Activated CD4-positive, alpha-beta T cell treated with anti-CD3 and anti-CD28 coated beads for 36 hours (primary cell): ENCODE results near the gene KCNAB1. TPM values are rescaled to one million over a fixed set of nuclear protein-coding genes. Genes with fewer than 3 reads are reported as not detected.

Experiments used
- ATAC-seq: fragments of 200-7000 bp; cut with Tn5 transposase; one replicate; pipeline ENCODE4 v1.10.0; 2021; ENCODE audit warnings: mild to moderate bottlenecking, moderate library complexity
- CTCF ChIA-PET: fragments of 350-600 bp; sonication (Branson Sonifier 250); formaldehyde crosslinking; loops from one replicate; lab custom pipeline; 2021; ENCODE audit warnings: antibody characterized with exemption; lab: Charles Lee
- POLR2A ChIA-PET: fragments of 350-600 bp; sonication (Branson Sonifier 250); formaldehyde crosslinking; loops from one replicate; lab custom pipeline; 2021; ENCODE audit warnings: antibody characterized with exemption, inconsistent platforms; lab: Charles Lee
- DNase-seq: peaks from one replicate; pipeline ENCODE4 v3.0.0-alpha.2; 2020
- H3K27ac Mint-ChIP-seq: one replicate; pipeline ENCODE4 v1.8.0; 2021; ENCODE audit warnings: mixed read lengths
- H3K27me3 Mint-ChIP-seq: one replicate; pipeline ENCODE4 v1.8.0; 2021; ENCODE audit warnings: mixed read lengths
- H3K36me3 Mint-ChIP-seq: one replicate; pipeline ENCODE4 v1.8.0; 2021; ENCODE audit warnings: low read depth, mixed read lengths
- H3K4me1 Mint-ChIP-seq: one replicate; pipeline ENCODE4 v1.8.0; 2021; ENCODE audit warnings: mixed read lengths
- H3K4me3 Mint-ChIP-seq: one replicate; pipeline ENCODE4 v1.8.0; 2021; ENCODE audit warnings: mild to moderate bottlenecking, moderate library complexity, mixed read lengths
- H3K9me3 Mint-ChIP-seq: one replicate; pipeline ENCODE4 v1.8.0; 2021; ENCODE audit warnings: low read depth, mixed read lengths
- intact Hi-C, 2 experiments: fragments of 100-400 bp; cut with DNase I in 1 of 2; cut with micrococcal nuclease in 1 of 2; formaldehyde crosslinking; loops; one replicate each; pipeline versions ENCODE4 v1.14.2 to v1.15.1; 2022 to 2024; cut with DNase I, micrococcal nuclease
- total RNA-seq, 2 experiments: library from RNA; stranded (reverse); gene quantifications; one replicate each; pipeline ENCODE4 v1.2.3, GENCODE V29; 2021

The KCNAB1 gene
- total RNA-seq, 2 experiments from 2014 or later = not detected

GRCh38 chr3:156334841-156335545 lies 214.6 kb downstream of the KCNAB1 start:
- no peaks in the 10 kb centered on the region for H3K4me1 Mint-ChIP-seq
- ATAC-seq (no peak), DNase-seq (no peak)
- no peaks in the 10 kb centered on the region for H3K9me3 Mint-ChIP-seq
- peaks cover 8% of the 10 kb centered on the region for H3K27me3 Mint-ChIP-seq
- CTCF ChIA-PET = interaction anchor here (0.7 to 1.2 kb wide), 3 partner anchors 47 to 808 kb away, joined by 3 read pairs; no protein-coding TSS in a partner anchor
- no peak overlapping the region for H3K27ac Mint-ChIP-seq
- intact Hi-C loops = no loop called here
- POLR2A ChIA-PET = no interaction called here
- H3K4me3 Mint-ChIP-seq = no peak overlapping the region
- no peaks in the 10 kb centered on the region for H3K36me3 Mint-ChIP-seq

GRCh38 chr3:156339491-156339890 lies 219.1 kb downstream of the KCNAB1 start:
- ChIA-PET CTCF (interaction anchor here (0.6 kb wide), 1 partner anchor 845 kb away, joined by 3 read pairs; no protein-coding TSS in a partner anchor), POLR2A (no interaction called here)
- no peaks in the 10 kb centered on the region for H3K9me3 Mint-ChIP-seq
- H3K27me3 Mint-ChIP-seq = peaks cover 8% of the 10 kb centered on the region
- H3K4me3 Mint-ChIP-seq = no peak overlapping the region
- no peaks in the 10 kb centered on the region for H3K4me1 Mint-ChIP-seq
- H3K27ac Mint-ChIP-seq = no peak overlapping the region
- intact Hi-C loops = no loop called here
- DNase-seq = no peak
- ATAC-seq = no peak
- no peaks in the 10 kb centered on the region for H3K36me3 Mint-ChIP-seq

GRCh38 chr3:156341332-156341731 lies 221.0 kb downstream of the KCNAB1 start:
- no peaks in the 10 kb centered on the region for H3K36me3 Mint-ChIP-seq
- H3K27me3 Mint-ChIP-seq = peaks cover 5% of the 10 kb centered on the region
- no peaks in the 10 kb centered on the region for H3K9me3 Mint-ChIP-seq
- no peaks in the 10 kb centered on the region for H3K4me1 Mint-ChIP-seq
- H3K4me3 Mint-ChIP-seq = no peak overlapping the region
- CTCF ChIA-PET = interaction anchor here (2.2 kb wide), 1 partner anchor 13 kb away, joined by 6 read pairs; no protein-coding TSS in a partner anchor
- intact Hi-C loops = no loop called here
- no peak overlapping the region for H3K27ac Mint-ChIP-seq
- no peak for DNase-seq
- ATAC-seq = no peak
- POLR2A ChIA-PET = no interaction called here

- ATAC-seq (no peak), DNase-seq (no peak)
- CTCF ChIA-PET = interaction anchor here (0.6 to 2.2 kb wide), 2 partner anchors 14 to 237 kb away, joined by 3 to 6 read pairs; no protein-coding TSS in a partner anchor
- POLR2A ChIA-PET = no interaction called here
- H3K4me3 Mint-ChIP-seq = no peak overlapping the region
- H3K36me3 Mint-ChIP-seq = no peaks in the 10 kb centered on the region
- intact Hi-C loops = no loop called here
- peaks cover 5% of the 10 kb centered on the region for H3K27me3 Mint-ChIP-seq
- no peaks in the 10 kb centered on the region for H3K4me1 Mint-ChIP-seq
- H3K27ac Mint-ChIP-seq = no peak overlapping the region
- no peaks in the 10 kb centered on the region for H3K9me3 Mint-ChIP-seq
Measured at GRCh38 chr3:156341831-156342416, 221.5 kb downstream of the KCNAB1 start.

- Mint-ChIP-seq H3K9me3 (no peaks in the 10 kb centered on the region), H3K27me3 (peaks cover 3% of the 10 kb centered on the region), H3K4me1 (no peaks in the 10 kb centered on the region), H3K4me3 (no peak overlapping the region), H3K27ac (no peak overlapping the region), H3K36me3 (no peaks in the 10 kb centered on the region)
- CTCF ChIA-PET = no interaction called here
- DNase-seq (no peak), ATAC-seq (no peak)
- POLR2A ChIA-PET = no interaction called here
- intact Hi-C loops = no loop called here
Measured at GRCh38 chr3:156344215-156344614, 223.8 kb downstream of the KCNAB1 start.

GRCh38 chr3:156349111-156349510 lies 228.7 kb downstream of the KCNAB1 start:
- ATAC-seq = no peak
- no peaks in the 10 kb centered on the region for H3K9me3 Mint-ChIP-seq
- CTCF ChIA-PET = no interaction called here

GRCh38 chr3:156349978-156350377 lies 229.6 kb downstream of the KCNAB1 start:
- ATAC-seq (no peak), DNase-seq (no peak)
- Mint-ChIP-seq H3K4me3 (no peak overlapping the region), H3K27ac (no peak overlapping the region), H3K36me3 (no peaks in the 10 kb centered on the region), H3K27me3 (no peaks in the 10 kb centered on the region), H3K9me3 (no peaks in the 10 kb centered on the region), H3K4me1 (no peaks in the 10 kb centered on the region)
- intact Hi-C loops = no loop called here
- CTCF ChIA-PET = no interaction called here
- POLR2A ChIA-PET = no interaction called here

More at GRCh38 chr3:156349111-156349510, 228.7 kb downstream of the KCNAB1 start:
- DNase-seq = no peak
- Mint-ChIP-seq H3K27ac (no peak overlapping the region), H3K4me1 (no peaks in the 10 kb centered on the region), H3K36me3 (no peaks in the 10 kb centered on the region), H3K4me3 (no peak overlapping the region), H3K27me3 (peaks cover 2% of the 10 kb centered on the region)
- intact Hi-C loops = no loop called here
- POLR2A ChIA-PET = no interaction called here

- DNase-seq = no peak
- Mint-ChIP-seq H3K27ac (no peak overlapping the region), H3K36me3 (no peaks in the 10 kb centered on the region), H3K27me3 (no peaks in the 10 kb centered on the region), H3K4me1 (no peaks in the 10 kb centered on the region), H3K9me3 (no peaks in the 10 kb centered on the region), H3K4me3 (no peak overlapping the region)
- ChIA-PET CTCF (no interaction called here), POLR2A (no interaction called here)
- ATAC-seq = no peak
- intact Hi-C loops = no loop called here
Measured at GRCh38 chr3:156350781-156351180, 230.4 kb downstream of the KCNAB1 start.

GRCh38 chr3:156351783-156352182 lies 231.4 kb downstream of the KCNAB1 start:
- intact Hi-C loops = no loop called here
- POLR2A ChIA-PET = interaction anchor here (0.6 kb wide), 1 partner anchor 256 kb away, joined by 3 read pairs; no protein-coding TSS in a partner anchor
- CTCF ChIA-PET = interaction anchor here (1.2 kb wide), 1 partner anchor 9 kb away, joined by 4 read pairs; no protein-coding TSS in a partner anchor
- no peak for ATAC-seq
- Mint-ChIP-seq H3K4me1 (no peaks in the 10 kb centered on the region), H3K9me3 (no peaks in the 10 kb centered on the region), H3K36me3 (no peaks in the 10 kb centered on the region), H3K4me3 (no peak overlapping the region), H3K27me3 (no peaks in the 10 kb centered on the region), H3K27ac (no peak overlapping the region)
- no peak for DNase-seq

- no peaks in the 10 kb centered on the region for H3K9me3 Mint-ChIP-seq
- ChIA-PET POLR2A (no interaction called here), CTCF (interaction anchor here (1.2 kb wide), 1 partner anchor 10 kb away, joined by 4 read pairs; no protein-coding TSS in a partner anchor)
- no peak overlapping the region for H3K4me3 Mint-ChIP-seq
- H3K4me1 Mint-ChIP-seq = no peaks in the 10 kb centered on the region
- intact Hi-C loops = no loop called here
- no peak overlapping the region for H3K27ac Mint-ChIP-seq
- peaks cover 2% of the 10 kb centered on the region for H3K27me3 Mint-ChIP-seq
- H3K36me3 Mint-ChIP-seq = no peaks in the 10 kb centered on the region
- no peak for ATAC-seq
- no peak for DNase-seq
Measured at GRCh38 chr3:156352728-156353127, 232.3 kb downstream of the KCNAB1 start.

GRCh38 chr3:156353563-156353962 lies 233.2 kb downstream of the KCNAB1 start:
- POLR2A ChIA-PET = no interaction called here

More at GRCh38 chr3:156353563-156353962, 233.2 kb downstream of the KCNAB1 start:
- no peak overlapping the region for H3K27ac Mint-ChIP-seq
- ATAC-seq (no peak), DNase-seq (no peak)
- no peaks in the 10 kb centered on the region for H3K36me3 Mint-ChIP-seq
- intact Hi-C loops = no loop called here
- H3K9me3 Mint-ChIP-seq = no peaks in the 10 kb centered on the region
- no peak overlapping the region for H3K4me3 Mint-ChIP-seq
- CTCF ChIA-PET = interaction anchor here (0.7 kb wide), 1 partner anchor 40 kb away, joined by 3 read pairs; no protein-coding TSS in a partner anchor
- H3K27me3 Mint-ChIP-seq = peaks cover 2% of the 10 kb centered on the region
- no peaks in the 10 kb centered on the region for H3K4me1 Mint-ChIP-seq
